Measurements from ENCODE around the gene PCDHAC2. TPM values are rescaled to one million over a fixed set of nuclear protein-coding genes. Genes with fewer than 3 reads are reported as not detected.

PCDHAC2 gene
- total and polyA plus RNA-seq, 8 donors, result 0.05 to 4.2 (median 0.58) TPM; not detected in 3

GRCh38 chr5:140951636-140952035 lies 14.6 kb upstream of the PCDHAC2 start:
- no peak for TF ChIP-seq POLR2AphosphoS5 (IDR thresholded peaks at IDR 0.05)
- no peak for TF ChIP-seq POLR2A (IDR thresholded peaks at IDR 0.05)
- TF ChIP-seq CTCF (IDR thresholded peaks at IDR 0.05), result no peak
- TF ChIP-seq EP300 (IDR thresholded peaks at IDR 0.05), result no peak
- no peaks in the 10 kb centered on the region for H3K9me3 ChIP-seq
- H3K4me1 ChIP-seq, result no peaks in the 10 kb centered on the region
- 70 to 88% (median 81%) methylated on average over 6 of the region's 6 CpGs for WGBS, 5 donors
- no peak overlapping the region for H3K4me3 ChIP-seq
- no peak for DNase-seq
- no peaks in the 10 kb centered on the region for H3K27me3 ChIP-seq
- no peaks in the 10 kb centered on the region for H3K36me3 ChIP-seq
- intact Hi-C loops (cut with DNase I; ENCODE audit: low total_unique reads), result no loop called here
- H3K27ac ChIP-seq, result no peak overlapping the region

GRCh38 chr5:140953234-140953633 lies 13.0 kb upstream of the PCDHAC2 start:
- no peaks in the 10 kb centered on the region for H3K36me3 ChIP-seq
- 28 to 59% (median 49%) methylated on average over 2 of the region's 2 CpGs for WGBS, 5 donors

GRCh38 chr5:140962190-140962589 lies 4.1 kb upstream of the PCDHAC2 start:
- peaks cover 3 to 21% (median 14%) of the 10 kb centered on the region in 4 donors for H3K4me1 ChIP-seq
- DNase-seq, result no peak
- TF ChIP-seq EP300 (IDR thresholded peaks at IDR 0.05) (no peak), POLR2A (IDR thresholded peaks at IDR 0.05) (no peak), CTCF (IDR thresholded peaks at IDR 0.05) (no peak), POLR2AphosphoS5 (IDR thresholded peaks at IDR 0.05) (no peak)
- WGBS, 5 donors, result 84 to 92% (median 91%) methylated on average over 1 of the region's 1 CpG
- intact Hi-C loops (cut with DNase I; ENCODE audit: low total_unique reads), result no loop called here
- H3K27me3 ChIP-seq, result peaks cover 0 to 25% (median 7%) of the 10 kb centered on the region in 3 donors
- no peak overlapping the region for H3K27ac ChIP-seq
- H3K9me3 ChIP-seq, result no peaks in the 10 kb centered on the region
- no peak overlapping the region for H3K4me3 ChIP-seq
- no peaks in the 10 kb centered on the region for H3K36me3 ChIP-seq

More at GRCh38 chr5:140953234-140953633, 13.0 kb upstream of the PCDHAC2 start:
- Histone ChIP-seq H3K4me3 (no peak overlapping the region), H3K9me3 (no peaks in the 10 kb centered on the region), H3K27ac (no peak overlapping the region), H3K27me3 (no peaks in the 10 kb centered on the region), H3K4me1 (no peaks in the 10 kb centered on the region)
- TF ChIP-seq POLR2A (IDR thresholded peaks at IDR 0.05) (no peak), CTCF (IDR thresholded peaks at IDR 0.05) (no peak), EP300 (IDR thresholded peaks at IDR 0.05) (no peak), POLR2AphosphoS5 (IDR thresholded peaks at IDR 0.05) (no peak)
- intact Hi-C loops (cut with DNase I; ENCODE audit: low total_unique reads), result no loop called here
- DNase-seq, result no peak

- H3K4me3 ChIP-seq, result no peak overlapping the region
- peaks cover 0 to 34% (median 10%) of the 10 kb centered on the region in 3 donors for H3K27me3 ChIP-seq
- no peaks in the 10 kb centered on the region for H3K36me3 ChIP-seq
- DNase-seq, result no peak
- no peak for TF ChIP-seq POLR2AphosphoS5 (IDR thresholded peaks at IDR 0.05)
- 66 to 81% (median 75%) methylated on average over 3 of the region's 3 CpGs for WGBS, 5 donors
- H3K9me3 ChIP-seq, result no peaks in the 10 kb centered on the region
- H3K27ac ChIP-seq, result no peak overlapping the region
- H3K4me1 ChIP-seq, result peaks cover 5 to 24% (median 18%) of the 10 kb centered on the region in 4 donors
- intact Hi-C loops (cut with DNase I; ENCODE audit: low total_unique reads), result no loop called here
These were observed 1.9 kb upstream of the PCDHAC2 start for GRCh38 chr5:140964356-140964755.

GRCh38 chr5:140965905-140966292 lies 377 bp upstream of the PCDHAC2 start:
- intact Hi-C loops (cut with DNase I; ENCODE audit: low total_unique reads), result no loop called here
- peak overlapping the region in 3 of 5 donors; percentile 57 to 67 (median 63) for H3K27ac ChIP-seq
- WGBS, 5 donors, result 0 to 7% (median 3%) methylated on average over 9 of the region's 9 CpGs
- H3K27me3 ChIP-seq, result peaks cover 0 to 34% (median 10%) of the 10 kb centered on the region in 3 donors
- no peaks in the 10 kb centered on the region for H3K36me3 ChIP-seq
- H3K4me3 ChIP-seq, result peak overlapping the region; percentile 53 to 72 (median 62)
- H3K4me1 ChIP-seq, result peaks cover 5 to 24% (median 18%) of the 10 kb centered on the region in 4 donors
- TF ChIP-seq EP300 (IDR thresholded peaks at IDR 0.05) (no peak), POLR2A (IDR thresholded peaks at IDR 0.05) (no peak), POLR2AphosphoS5 (IDR thresholded peaks at IDR 0.05) (no peak), CTCF (IDR thresholded peaks at IDR 0.05) (no peak)
- no peaks in the 10 kb centered on the region for H3K9me3 ChIP-seq
- no peak for DNase-seq

Data from stomach (tissue), 9 donors.